PC-3 (cell line): ENCODE data around the gene GADD45G. TPM values are rescaled to one million over a fixed set of nuclear protein-coding genes. Genes with fewer than 3 reads are reported as not detected.
A peak's percentile ranks its signal among the peaks of the same experiment; 100 is the strongest.

Source experiments
- ATAC-seq: fragments of 200-7000 bp; cut with Tn5 transposase; 2 replicates; pipeline ENCODE4 v1.9.1; 2020; ENCODE audit warnings: mild to moderate bottlenecking, moderate library complexity
- BruUV-seq: library from RNA; stranded (reverse); fragments of 400-500 nt; replicated peaks from 2 replicates; lab custom pipeline; 2021; lab: Mats Ljungman, UMichigan
- CTCF ChIA-PET: fragments of 300-600 bp; sonication (Branson Sonifier 250); formaldehyde crosslinking; loops from one replicate; lab custom pipeline; 2022; ENCODE audit warnings: antibody characterized with exemption; lab: Charles Lee
- POLR2A ChIA-PET: fragments of 300-600 bp; sonication (Branson Sonifier 250); formaldehyde crosslinking; loops from one replicate; lab custom pipeline; 2022; ENCODE audit warnings: antibody characterized with exemption; ENCODE audit not compliant: unreplicated experiment; lab: Charles Lee
- DNase-seq: peaks from one replicate; pipeline ENCODE4 v3.0.0-alpha.2; 2015
- H2AFZ ChIP-seq: fragments of 300-600 bp; sonication (generic); 2 replicates; pipeline ENCODE4 v1.6.0; 2016; ENCODE audit warnings: antibody characterized with exemption, low read length
- H3F3A ChIP-seq: fragments of 300-600 bp; sonication (generic); one replicate; pipeline ENCODE4 v1.6.0; 2017; ENCODE audit warnings: antibody characterized with exemption, low read length, control low read depth, mild to moderate bottlenecking; ENCODE audit not compliant: unreplicated experiment
- H3K27ac ChIP-seq: fragments of 300-600 bp; sonication (generic); 2 replicates; pipeline ENCODE4 v1.5.1; 2016; ENCODE audit warnings: mild to moderate bottlenecking, low read length
- H3K27me3 ChIP-seq: fragments of 300-600 bp; sonication (generic); 2 replicates; pipeline ENCODE4 v1.6.1; 2016; ENCODE audit warnings: low read length, mixed read lengths
- H3K36me3 ChIP-seq: fragments of 300-600 bp; sonication (generic); 2 replicates; pipeline ENCODE4 v1.6.1; 2016; ENCODE audit warnings: low read depth, mixed run types, low read length, mixed read lengths
- H3K4me1 ChIP-seq: fragments of 300-600 bp; sonication (generic); 2 replicates; pipeline ENCODE4 v1.5.1; 2016; ENCODE audit warnings: low read length; ENCODE audit not compliant: insufficient read depth
- H3K4me2 ChIP-seq: fragments of 300-600 bp; sonication (generic); 2 replicates; pipeline ENCODE4 v1.6.0; 2016; ENCODE audit warnings: low read length
- H3K4me3 ChIP-seq: fragments of 300-600 bp; sonication (generic); 2 replicates; pipeline ENCODE4 v1.5.1; 2016; ENCODE audit warnings: mild to moderate bottlenecking, low read length, mixed read lengths
- H3K79me2 ChIP-seq: fragments of 300-600 bp; sonication (generic); 2 replicates; pipeline ENCODE4 v1.6.1; 2017; ENCODE audit warnings: low read length, mixed read lengths
- H3K9ac ChIP-seq: fragments of 300-600 bp; sonication (generic); 2 replicates; pipeline ENCODE4 v1.6.0; 2016; ENCODE audit warnings: mild to moderate bottlenecking, low read length
- H3K9me2 ChIP-seq: fragments of 300-600 bp; sonication (generic); replicated peaks from 2 replicates; pipeline ENCODE4 v1.6.1; 2016; ENCODE audit warnings: mixed run types, low read length, mixed read lengths
- H3K9me3 ChIP-seq: fragments of 300-600 bp; sonication (generic); 2 replicates; pipeline ENCODE4 v1.6.1; 2016; ENCODE audit warnings: low read length, mixed read lengths
- H4K20me1 ChIP-seq: fragments of 300-600 bp; sonication (generic); 2 replicates; pipeline ENCODE4 v1.6.1; 2016; ENCODE audit warnings: low read length, mixed read lengths
- EZH2 ChIP-seq: fragments of 300-600 bp; sonication (generic); IDR thresholded peaks from one replicate; pipeline ENCODE4 v1.6.1; 2017; ENCODE audit warnings: antibody characterized with exemption, mild to moderate bottlenecking, low read length; ENCODE audit not compliant: unreplicated experiment
- EZH2phosphoT487 ChIP-seq: fragments of 300-600 bp; sonication (generic); IDR thresholded peaks from 2 replicates; pipeline ENCODE4 v1.6.1; 2018; ENCODE audit warnings: mild to moderate bottlenecking, antibody characterized with exemption, low read length, borderline replicate concordance
- intact Hi-C: fragments of 100-400 bp; cut with micrococcal nuclease; formaldehyde crosslinking; loops from 2 replicates; pipeline ENCODE4 v1.9.0; 2023
- total RNA-seq: library from RNA; depleted of rRNA; stranded (reverse); fragments of >200 nt; gene quantifications from 2 replicates; pipeline ENCODE4 v1.2.3, GENCODE V29; 2014
- TF ChIP-seq, protein P1 (sequence below): fragments of 300-600 bp; sonication (generic); conservative IDR thresholded peaks from 2 replicates; pipeline ENCODE4 v1.5.1; 2017; ENCODE audit warnings: antibody characterized with exemption, low read depth, mild to moderate bottlenecking, low read length

Gene GADD45G
- total RNA-seq, 1 experiment from 2014 or later = 2.1 TPM

GRCh38 chr9:89574309-89574708, 30.5 kb upstream of the GADD45G start:
- no peaks in the 10 kb centered on the region for H4K20me1 ChIP-seq
- H3K9ac ChIP-seq = no peak overlapping the region
- no peaks in the 10 kb centered on the region; the same call in 1 of the 2 replicates for H3K36me3 ChIP-seq
- H3K4me3 ChIP-seq = no peak overlapping the region
- peaks cover 50% of the 10 kb centered on the region for H3K27me3 ChIP-seq
- no peak overlapping the region for H3K4me2 ChIP-seq
- TF ChIP-seq, protein P1, sequence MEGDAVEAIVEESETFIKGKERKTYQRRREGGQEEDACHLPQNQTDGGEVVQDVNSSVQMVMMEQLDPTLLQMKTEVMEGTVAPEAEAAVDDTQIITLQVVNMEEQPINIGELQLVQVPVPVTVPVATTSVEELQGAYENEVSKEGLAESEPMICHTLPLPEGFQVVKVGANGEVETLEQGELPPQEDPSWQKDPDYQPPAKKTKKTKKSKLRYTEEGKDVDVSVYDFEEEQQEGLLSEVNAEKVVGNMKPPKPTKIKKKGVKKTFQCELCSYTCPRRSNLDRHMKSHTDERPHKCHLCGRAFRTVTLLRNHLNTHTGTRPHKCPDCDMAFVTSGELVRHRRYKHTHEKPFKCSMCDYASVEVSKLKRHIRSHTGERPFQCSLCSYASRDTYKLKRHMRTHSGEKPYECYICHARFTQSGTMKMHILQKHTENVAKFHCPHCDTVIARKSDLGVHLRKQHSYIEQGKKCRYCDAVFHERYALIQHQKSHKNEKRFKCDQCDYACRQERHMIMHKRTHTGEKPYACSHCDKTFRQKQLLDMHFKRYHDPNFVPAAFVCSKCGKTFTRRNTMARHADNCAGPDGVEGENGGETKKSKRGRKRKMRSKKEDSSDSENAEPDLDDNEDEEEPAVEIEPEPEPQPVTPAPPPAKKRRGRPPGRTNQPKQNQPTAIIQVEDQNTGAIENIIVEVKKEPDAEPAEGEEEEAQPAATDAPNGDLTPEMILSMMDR = no peak
- no peak for TF ChIP-seq EZH2
- TF ChIP-seq EZH2phosphoT487 = no peak
- BruUV-seq = no TSS peak
- intact Hi-C loops = loop anchor here (10.0 kb wide), 1 partner anchor 1300 kb away; no protein-coding TSS in a partner anchor
- no peaks in the 10 kb centered on the region for H3F3A ChIP-seq
- H3K27ac ChIP-seq = no peak overlapping the region
- POLR2A ChIA-PET = no interaction called here
- no peaks in the 10 kb centered on the region for H3K9me3 ChIP-seq
- no peak overlapping the region for H2AFZ ChIP-seq
- CTCF ChIA-PET = no interaction called here
- no peaks in the 10 kb centered on the region for H3K79me2 ChIP-seq
- ATAC-seq = no peak
- no peaks in the 10 kb centered on the region for H3K9me2 ChIP-seq
- no peaks in the 10 kb centered on the region for H3K4me1 ChIP-seq
- DNase-seq = no peak

GRCh38 chr9:89576404-89576839, 28.4 kb upstream of the GADD45G start:
- Histone ChIP-seq H4K20me1 (no peaks in the 10 kb centered on the region), H3K9ac (no peak overlapping the region), H3K27me3 (peaks cover 53% of the 10 kb centered on the region), H3K4me1 (no peaks in the 10 kb centered on the region), H2AFZ (no peak overlapping the region), H3K79me2 (no peaks in the 10 kb centered on the region), H3F3A (no peaks in the 10 kb centered on the region), H3K4me2 (no peak overlapping the region), H3K27ac (no peak overlapping the region), H3K9me3 (no peaks in the 10 kb centered on the region), H3K4me3 (no peak overlapping the region), H3K36me3 (no peaks in the 10 kb centered on the region; the same call in 1 of the 2 replicates), H3K9me2 (no peaks in the 10 kb centered on the region)
- no TSS peak for BruUV-seq
- intact Hi-C loops = loop anchor here (10.0 kb wide), 1 partner anchor 1298 kb away; no protein-coding TSS in a partner anchor
- ATAC-seq = no peak
- CTCF ChIA-PET = no interaction called here
- POLR2A ChIA-PET = no interaction called here
- no peak for TF ChIP-seq EZH2phosphoT487
- TF ChIP-seq, protein P1 = peak; percentile 68
- TF ChIP-seq EZH2 = no peak
- peak; percentile 48 for DNase-seq

GRCh38 chr9:89577363-89577762, 27.4 kb upstream of the GADD45G start:
- Histone ChIP-seq H3K27me3 (peaks cover 44% of the 10 kb centered on the region), H3F3A (no peaks in the 10 kb centered on the region), H3K79me2 (no peaks in the 10 kb centered on the region), H3K36me3 (no peaks in the 10 kb centered on the region; the same call in 1 of the 2 replicates), H3K4me2 (no peak overlapping the region), H3K4me1 (no peaks in the 10 kb centered on the region), H3K9me2 (no peaks in the 10 kb centered on the region), H3K27ac (no peak overlapping the region), H2AFZ (no peak overlapping the region), H3K9ac (no peak overlapping the region), H3K4me3 (no peak overlapping the region), H3K9me3 (no peaks in the 10 kb centered on the region), H4K20me1 (no peaks in the 10 kb centered on the region)
- no peak for ATAC-seq
- BruUV-seq = no TSS peak
- ChIA-PET POLR2A (no interaction called here), CTCF (no interaction called here)
- intact Hi-C loops = loop anchor here (10.0 kb wide), 1 partner anchor 1297 kb away; no protein-coding TSS in a partner anchor
- no peak for DNase-seq
- no peak for TF ChIP-seq EZH2
- TF ChIP-seq, protein P1 = no peak
- no peak for TF ChIP-seq EZH2phosphoT487
